GM19099 (cell line): ENCODE results near the gene ATP12A.

Experiments
- POLR2A ChIP-seq: IDR thresholded peaks from 3 replicates; pipeline ENCODE4 v1.6.1; 2011; ENCODE audit warnings: low read depth; ENCODE audit not compliant: insufficient read length; ENCODE audit errors: extremely low read depth

The ATP12A gene

GRCh38 chr13:24654741-24655140 is 25.5 kb upstream of the ATP12A start:
- no peak for TF ChIP-seq POLR2A

- no peak for TF ChIP-seq POLR2A
These were observed 21.0 kb upstream of the ATP12A start for GRCh38 chr13:24659239-24659638.

GRCh38 chr13:24660023-24660741 is 20.0 kb upstream of the ATP12A start:
- TF ChIP-seq POLR2A = no peak

- TF ChIP-seq POLR2A = no peak
These were observed 18.5 kb upstream of the ATP12A start for GRCh38 chr13:24661713-24662112.

- no peak for TF ChIP-seq POLR2A
These were observed 17.8 kb upstream of the ATP12A start for GRCh38 chr13:24662195-24663088.

- no peak for TF ChIP-seq POLR2A
These were observed 17.2 kb upstream of the ATP12A start for GRCh38 chr13:24663089-24663395.

- no peak for TF ChIP-seq POLR2A
These were observed 16.6 kb upstream of the ATP12A start for GRCh38 chr13:24663586-24663985.

- TF ChIP-seq POLR2A = no peak
These were observed 15.3 kb upstream of the ATP12A start for GRCh38 chr13:24664726-24665409.

- TF ChIP-seq POLR2A = no peak
These were observed 11.7 kb upstream of the ATP12A start for GRCh38 chr13:24668511-24668910.

GRCh38 chr13:24668955-24669582 is 11.1 kb upstream of the ATP12A start:
- TF ChIP-seq POLR2A = no peak

- TF ChIP-seq POLR2A = no peak
These were observed 10.0 kb upstream of the ATP12A start for GRCh38 chr13:24670174-24670573.

- TF ChIP-seq POLR2A = no peak
These were observed 9.2 kb upstream of the ATP12A start for GRCh38 chr13:24670961-24671381.

GRCh38 chr13:24671386-24672113 is 8.7 kb upstream of the ATP12A start:
- no peak for TF ChIP-seq POLR2A
